KMS-11 (cell line): Measurements from ENCODE around the gene ADGRG4.

Experiments used
- H2AFZ ChIP-seq: fragments of 200-600 bp; sonication (generic); 2 replicates; pipeline ENCODE4 v1.6.1; 2016; ENCODE audit warnings: antibody characterized with exemption, mixed run types, low read depth
- H3K27ac ChIP-seq: fragments of 200-600 bp; sonication (generic); 2 replicates; pipeline ENCODE4 v1.6.1; 2016; ENCODE audit warnings: mild to moderate bottlenecking, mixed run types
- H3K27me3 ChIP-seq: fragments of 200-600 bp; sonication (generic); 2 replicates; pipeline ENCODE4 v1.6.1; 2017; ENCODE audit warnings: mild to moderate bottlenecking, low read depth, mixed run types, moderate library complexity; ENCODE audit not compliant: insufficient read depth
- H3K36me3 ChIP-seq: fragments of 200-600 bp; sonication (generic); 2 replicates; pipeline ENCODE4 v1.6.1; 2017; ENCODE audit warnings: mild to moderate bottlenecking, mixed run types; ENCODE audit not compliant: insufficient read depth
- H3K4me1 ChIP-seq: fragments of 200-600 bp; sonication (generic); 2 replicates; pipeline ENCODE4 v1.6.1; 2016; ENCODE audit warnings: mild to moderate bottlenecking, low read depth, mixed run types; ENCODE audit not compliant: poor library complexity, severe bottlenecking
- H3K4me2 ChIP-seq: fragments of 200-600 bp; sonication (generic); 2 replicates; pipeline ENCODE4 v1.7.0; 2016; ENCODE audit warnings: mild to moderate bottlenecking, mixed run types
- H3K4me3 ChIP-seq: fragments of 200-600 bp; sonication (generic); IDR thresholded peaks from 2 replicates; pipeline ENCODE4 v1.6.1; 2017; ENCODE audit warnings: low read depth, low read length, mixed read lengths; ENCODE audit not compliant: insufficient read depth
- H3K79me2 ChIP-seq: fragments of 200-600 bp; sonication (generic); 2 replicates; pipeline ENCODE4 v1.6.1; 2016; ENCODE audit warnings: low read depth, mixed run types; ENCODE audit not compliant: insufficient read depth
- H3K9ac ChIP-seq: fragments of 200-600 bp; sonication (generic); 2 replicates; pipeline ENCODE4 v1.6.1; 2016; ENCODE audit warnings: mild to moderate bottlenecking, mixed run types
- H4K20me1 ChIP-seq: fragments of 200-600 bp; sonication (generic); 2 replicates; pipeline ENCODE4 v1.6.1; 2016; ENCODE audit warnings: mild to moderate bottlenecking, mixed run types; ENCODE audit not compliant: insufficient read depth
- CTCF ChIP-seq: fragments of 200-600 bp; sonication (generic); conservative IDR thresholded peaks from 2 replicates; pipeline ENCODE4 v1.6.1; 2017; ENCODE audit warnings: low read depth, mild to moderate bottlenecking, antibody characterized with exemption, low read length, moderate library complexity, mixed read lengths

ADGRG4 gene

GRCh38 chrX:136318895-136319597, 18.3 kb downstream of the ADGRG4 start:
- Histone ChIP-seq H3K4me1 (no peaks in the 10 kb centered on the region), H3K27me3 (no peaks in the 10 kb centered on the region), H3K79me2 (no peaks in the 10 kb centered on the region), H3K4me3 (no peak overlapping the region), H3K4me2 (no peak overlapping the region), H2AFZ (no peak overlapping the region), H4K20me1 (no peaks in the 10 kb centered on the region), H3K36me3 (no peaks in the 10 kb centered on the region), H3K9ac (no peak overlapping the region), H3K27ac (no peak overlapping the region)
- no peak for TF ChIP-seq CTCF

- Histone ChIP-seq H3K79me2 (no peaks in the 10 kb centered on the region), H3K4me3 (no peak overlapping the region), H3K4me2 (no peak overlapping the region), H3K27ac (no peak overlapping the region), H2AFZ (no peak overlapping the region), H3K4me1 (no peaks in the 10 kb centered on the region), H4K20me1 (no peaks in the 10 kb centered on the region), H3K27me3 (no peaks in the 10 kb centered on the region), H3K36me3 (no peaks in the 10 kb centered on the region), H3K9ac (no peak overlapping the region)
- no peak for TF ChIP-seq CTCF
These were observed 18.8 kb downstream of the ADGRG4 start for GRCh38 chrX:136319600-136319999.

GRCh38 chrX:136321532-136321931, 20.8 kb downstream of the ADGRG4 start:
- Histone ChIP-seq H3K4me3 (no peak overlapping the region), H3K36me3 (no peaks in the 10 kb centered on the region), H3K9ac (no peak overlapping the region), H2AFZ (no peak overlapping the region), H3K4me1 (no peaks in the 10 kb centered on the region), H3K27ac (no peak overlapping the region), H3K27me3 (no peaks in the 10 kb centered on the region), H3K79me2 (no peaks in the 10 kb centered on the region), H4K20me1 (no peaks in the 10 kb centered on the region), H3K4me2 (no peak overlapping the region)
- no peak for TF ChIP-seq CTCF

GRCh38 chrX:136322064-136322463, 21.3 kb downstream of the ADGRG4 start:
- Histone ChIP-seq H4K20me1 (no peaks in the 10 kb centered on the region), H3K27me3 (no peaks in the 10 kb centered on the region), H3K36me3 (no peaks in the 10 kb centered on the region), H3K9ac (no peak overlapping the region), H2AFZ (no peak overlapping the region), H3K79me2 (no peaks in the 10 kb centered on the region), H3K4me2 (no peak overlapping the region), H3K4me1 (no peaks in the 10 kb centered on the region), H3K27ac (no peak overlapping the region), H3K4me3 (no peak overlapping the region)
- TF ChIP-seq CTCF, result no peak
